SK-N-MC (cell line): ENCODE measurements around the gene CIRBP.
"Not testable (repeated sequence)": the region's sequence is repeated elsewhere in the genome, so short reads cannot be mapped to it uniquely, and the experiment has no call there.

Source experiments
- DNase-seq: peaks from one replicate; pipeline ENCODE4 v3.0.0-alpha.2; 2011; ENCODE audit warnings: low read depth, low spot score
- H3K27ac ChIP-seq: fragments of 200-600 bp; sonication (generic); 2 replicates; pipeline ENCODE4 v1.5.1; 2016; ENCODE audit warnings: mixed run types
- H3K36me3 ChIP-seq: fragments of 200-600 bp; sonication (generic); 2 replicates; pipeline ENCODE4 v1.6.1; 2017; ENCODE audit warnings: antibody characterized with exemption, low read length, mixed read lengths; ENCODE audit not compliant: insufficient read depth
- H3K4me3 ChIP-seq: fragments of 200-600 bp; sonication (generic); 2 replicates; pipeline ENCODE4 v1.5.1; 2016
- H3K9ac ChIP-seq: fragments of 200-600 bp; sonication (generic); 2 replicates; pipeline ENCODE4 v1.8.0; 2017; ENCODE audit warnings: mixed run types, mixed read lengths; ENCODE audit not compliant: insufficient read length
- H3K9me3 ChIP-seq: fragments of 200-600 bp; sonication (generic); 2 replicates; pipeline ENCODE4 v1.6.1; 2017; ENCODE audit warnings: low read depth, mild to moderate bottlenecking, antibody characterized with exemption, low read length, moderate library complexity, mixed read lengths
- EZH2 ChIP-seq: fragments of 200-600 bp; sonication (generic); IDR thresholded peaks from one replicate; pipeline ENCODE4 v1.6.1; 2017; ENCODE audit warnings: antibody characterized with exemption
- FOXP2 ChIP-seq: optimal IDR thresholded peaks from 2 replicates; pipeline ENCODE3; 2011; ENCODE audit warnings: mild to moderate bottlenecking, moderate library complexity; ENCODE audit not compliant: insufficient read depth; ENCODE audit errors: extremely low read length, control extremely low read depth
- POLR2AphosphoS5 ChIP-seq: IDR thresholded peaks from 2 replicates; pipeline ENCODE4 v1.6.1; 2012; ENCODE audit warnings: mild to moderate bottlenecking, low read depth, low read length, borderline replicate concordance

The CIRBP gene

GRCh38 chr19:1300744-1301490 lies 31.8 kb downstream of the CIRBP start:
- no peak for TF ChIP-seq POLR2AphosphoS5
- no peak for TF ChIP-seq FOXP2
- TF ChIP-seq EZH2, result no peak
- H3K27ac ChIP-seq, result no peak overlapping the region
- H3K9me3 ChIP-seq, result no peaks in the 10 kb centered on the region
- no peak for DNase-seq
- no peaks in the 10 kb centered on the region for H3K36me3 ChIP-seq
- H3K4me3 ChIP-seq, result no peak overlapping the region
- no peak overlapping the region for H3K9ac ChIP-seq

- no peak overlapping the region for H3K27ac ChIP-seq
- H3K4me3 ChIP-seq, result no peak overlapping the region
- TF ChIP-seq FOXP2 (no peak), POLR2AphosphoS5 (no peak), EZH2 (no peak)
These were observed 33.6 kb downstream of the CIRBP start for GRCh38 chr19:1302533-1303239.

GRCh38 chr19:1304197-1304924 lies 35.2 kb downstream of the CIRBP start:
- Histone ChIP-seq H3K4me3 (no peak overlapping the region), H3K9me3 (no peaks in the 10 kb centered on the region), H3K27ac (no peak overlapping the region), H3K36me3 (no peaks in the 10 kb centered on the region), H3K9ac (no peak overlapping the region)
- TF ChIP-seq FOXP2 (no peak), POLR2AphosphoS5 (no peak), EZH2 (no peak)
- no peak for DNase-seq

More at GRCh38 chr19:1302533-1303239, 33.6 kb downstream of the CIRBP start:
- no peaks in the 10 kb centered on the region for H3K9me3 ChIP-seq
- no peak for DNase-seq
- H3K9ac ChIP-seq, result no peak overlapping the region
- H3K36me3 ChIP-seq, result no peaks in the 10 kb centered on the region

GRCh38 chr19:1305354-1305753 lies 36.2 kb downstream of the CIRBP start:
- not testable (repeated sequence) for H3K36me3 ChIP-seq, H3K9me3 ChIP-seq, DNase-seq, H3K27ac ChIP-seq, H3K9ac ChIP-seq, H3K4me3 ChIP-seq

GRCh38 chr19:1307320-1307719 lies 38.2 kb downstream of the CIRBP start:
- no peak overlapping the region for H3K9ac ChIP-seq
- H3K4me3 ChIP-seq, result no peak overlapping the region
- no peak overlapping the region for H3K27ac ChIP-seq
- H3K36me3 ChIP-seq, result no peaks in the 10 kb centered on the region
- no peak for TF ChIP-seq FOXP2
- DNase-seq, result no peak
- H3K9me3 ChIP-seq, result no peaks in the 10 kb centered on the region

- H3K9ac ChIP-seq, result no peak overlapping the region
- no peaks in the 10 kb centered on the region for H3K36me3 ChIP-seq
- no peak overlapping the region for H3K27ac ChIP-seq
- H3K9me3 ChIP-seq, result no peaks in the 10 kb centered on the region
- H3K4me3 ChIP-seq, result no peak overlapping the region
- no peak for DNase-seq
- no peak for TF ChIP-seq POLR2AphosphoS5
- TF ChIP-seq FOXP2, result no peak
- TF ChIP-seq EZH2, result no peak
These were observed 38.7 kb downstream of the CIRBP start for GRCh38 chr19:1307755-1308303.

GRCh38 chr19:1308718-1309117 lies 39.6 kb downstream of the CIRBP start:
- Histone ChIP-seq H3K9me3 (no peaks in the 10 kb centered on the region), H3K9ac (no peak overlapping the region), H3K36me3 (no peaks in the 10 kb centered on the region), H3K27ac (no peak overlapping the region), H3K4me3 (no peak overlapping the region)
- DNase-seq, result no peak
- TF ChIP-seq POLR2AphosphoS5 (no peak), EZH2 (no peak), FOXP2 (no peak)
